Measurements from ENCODE around the gene PACS1. TPM values are rescaled to one million over a fixed set of nuclear protein-coding genes. Genes with fewer than 3 reads are reported as not detected.

Gene PACS1
- total RNA-seq, 3 donors from 2014 or later (not counting 1 experiment from before 2014, with no cell fraction given): 176 to 204 (median 186) TPM

DNA sequence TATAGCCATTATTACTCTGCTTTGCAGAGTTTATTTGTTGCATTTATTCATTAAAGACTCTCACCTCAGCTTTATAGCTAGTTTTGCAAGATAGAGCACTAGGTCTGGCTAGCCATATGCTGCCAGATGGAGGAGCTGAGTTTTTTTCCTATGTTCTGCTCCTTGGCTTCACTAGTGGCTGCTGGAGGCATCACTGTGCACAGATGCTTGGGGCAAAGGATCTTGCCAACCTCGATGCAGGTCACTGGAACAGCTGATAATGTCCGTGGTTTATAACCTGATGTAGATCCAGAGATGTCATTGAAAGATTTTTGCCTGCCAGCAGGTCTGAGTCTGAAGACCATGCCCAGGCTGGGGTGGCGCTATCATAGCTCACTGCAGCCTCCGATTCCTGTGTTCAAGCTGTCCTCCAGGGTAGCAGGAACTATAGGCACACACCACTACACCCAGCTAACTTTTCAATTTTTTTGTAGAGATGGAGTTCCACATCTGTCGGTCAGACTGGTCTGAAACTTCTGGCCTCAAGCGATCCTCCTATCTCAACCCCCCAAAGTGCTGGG is 63.2 kb downstream of the PACS1 start:
- H3K27me3 ChIP-seq (ENCODE audit: control insufficient read depth, insufficient read depth, low read length): no peaks in the 10 kb centered on the region
- no peaks in the 10 kb centered on the region for H3K36me3 ChIP-seq (ENCODE audit: control insufficient read depth, insufficient read depth, low read length)
- Mint-ChIP-seq H3K4me3 (no peak overlapping the region), H3K4me1 (peaks cover 13 to 23% of the 10 kb centered on the region in 2 donors), H3K36me3 (no peaks in the 10 kb centered on the region), H3K27ac (peak overlapping the region; percentile 26 to 78), H3K9me3 (no peaks in the 10 kb centered on the region), H3K27me3 (ENCODE audit: low read depth in 2 of 2) (no peaks in the 10 kb centered on the region)
- TF ChIP-seq, protein P1, sequence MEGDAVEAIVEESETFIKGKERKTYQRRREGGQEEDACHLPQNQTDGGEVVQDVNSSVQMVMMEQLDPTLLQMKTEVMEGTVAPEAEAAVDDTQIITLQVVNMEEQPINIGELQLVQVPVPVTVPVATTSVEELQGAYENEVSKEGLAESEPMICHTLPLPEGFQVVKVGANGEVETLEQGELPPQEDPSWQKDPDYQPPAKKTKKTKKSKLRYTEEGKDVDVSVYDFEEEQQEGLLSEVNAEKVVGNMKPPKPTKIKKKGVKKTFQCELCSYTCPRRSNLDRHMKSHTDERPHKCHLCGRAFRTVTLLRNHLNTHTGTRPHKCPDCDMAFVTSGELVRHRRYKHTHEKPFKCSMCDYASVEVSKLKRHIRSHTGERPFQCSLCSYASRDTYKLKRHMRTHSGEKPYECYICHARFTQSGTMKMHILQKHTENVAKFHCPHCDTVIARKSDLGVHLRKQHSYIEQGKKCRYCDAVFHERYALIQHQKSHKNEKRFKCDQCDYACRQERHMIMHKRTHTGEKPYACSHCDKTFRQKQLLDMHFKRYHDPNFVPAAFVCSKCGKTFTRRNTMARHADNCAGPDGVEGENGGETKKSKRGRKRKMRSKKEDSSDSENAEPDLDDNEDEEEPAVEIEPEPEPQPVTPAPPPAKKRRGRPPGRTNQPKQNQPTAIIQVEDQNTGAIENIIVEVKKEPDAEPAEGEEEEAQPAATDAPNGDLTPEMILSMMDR (IDR thresholded peaks at IDR 0.05): no peak
- H3K4me1 ChIP-seq (ENCODE audit: control insufficient read depth, insufficient read depth, low read length): no peaks in the 10 kb centered on the region
- DNase-seq (no peak), ATAC-seq (no peak)
- intact Hi-C loops (cut with micrococcal nuclease): no loop called here
- H3K27ac ChIP-seq (ENCODE audit: low read length): no peak overlapping the region
- H3K9me3 ChIP-seq (ENCODE audit: control insufficient read depth, insufficient read depth, low read length): no peaks in the 10 kb centered on the region
- no peak overlapping the region for H3K4me3 ChIP-seq (ENCODE audit: low read length)
- WGBS (ENCODE audit: insufficient coverage): 82% methylated on average over 6 of the region's 6 CpGs

DNA sequence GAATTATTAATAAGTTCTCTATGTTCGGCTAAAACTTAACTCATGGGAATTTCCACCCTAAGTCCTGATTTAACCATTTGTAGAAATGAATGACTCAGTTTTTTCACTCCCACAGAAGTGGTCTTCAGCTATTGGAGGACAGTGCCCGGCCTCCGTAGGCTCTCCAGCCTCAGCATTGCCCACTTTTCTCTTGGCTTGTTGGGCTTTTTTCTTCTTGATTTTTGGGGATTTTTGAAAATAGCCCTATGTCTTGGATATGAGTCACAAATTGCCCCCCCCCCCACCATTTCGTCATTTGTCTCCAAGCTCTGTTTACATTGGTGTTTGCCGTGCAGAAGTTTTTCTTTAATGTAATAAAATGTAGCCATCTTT is 66.7 kb downstream of the PACS1 start:
- ATAC-seq (no peak), DNase-seq (no peak)
- no peak overlapping the region for H3K4me3 ChIP-seq (ENCODE audit: low read length)
- Mint-ChIP-seq H3K4me1 (peaks cover 15 to 26% of the 10 kb centered on the region in 2 donors), H3K9me3 (no peaks in the 10 kb centered on the region), H3K4me3 (no peak overlapping the region), H3K27ac (peak overlapping the region; percentile 3 to 78), H3K36me3 (no peaks in the 10 kb centered on the region), H3K27me3 (ENCODE audit: low read depth in 2 of 2) (no peaks in the 10 kb centered on the region)
- 76% methylated on average over 3 of the region's 5 CpGs for WGBS (ENCODE audit: insufficient coverage)
- no peaks in the 10 kb centered on the region for H3K4me1 ChIP-seq (ENCODE audit: control insufficient read depth, insufficient read depth, low read length)
- TF ChIP-seq, protein P1 (IDR thresholded peaks at IDR 0.05): no peak
- H3K36me3 ChIP-seq (ENCODE audit: control insufficient read depth, insufficient read depth, low read length): no peaks in the 10 kb centered on the region
- intact Hi-C loops (cut with micrococcal nuclease): no loop called here
- H3K27me3 ChIP-seq (ENCODE audit: control insufficient read depth, insufficient read depth, low read length): no peaks in the 10 kb centered on the region
- no peak overlapping the region for H3K27ac ChIP-seq (ENCODE audit: low read length)
- H3K9me3 ChIP-seq (ENCODE audit: control insufficient read depth, insufficient read depth, low read length): no peaks in the 10 kb centered on the region

DNA sequence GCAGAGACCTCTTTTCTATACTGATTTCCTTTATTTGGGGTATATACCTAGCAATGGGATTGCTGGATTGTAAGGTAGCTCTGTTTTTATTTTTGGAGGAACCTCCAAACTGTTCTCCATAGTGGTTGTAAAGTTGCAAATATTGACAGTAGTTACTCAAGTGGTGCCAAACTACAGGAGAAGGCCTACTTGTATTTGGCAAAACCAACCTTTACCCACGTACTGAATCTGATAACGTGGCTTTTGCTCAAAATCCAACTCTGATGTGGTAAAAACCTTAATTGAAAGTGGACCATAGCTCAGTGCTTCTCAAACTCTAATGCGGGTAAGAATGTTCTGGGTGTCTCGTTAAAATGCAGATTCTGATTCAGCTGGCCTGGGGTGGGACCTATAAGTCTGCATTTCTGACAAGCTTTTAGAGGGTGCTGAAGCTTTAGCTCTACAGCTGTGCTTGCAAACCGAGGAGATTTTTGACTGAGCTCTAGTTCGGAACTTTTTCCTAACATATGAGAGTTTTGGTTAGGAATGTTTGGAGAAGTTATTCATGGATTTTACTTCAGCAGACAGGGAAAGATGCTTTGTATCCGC is 69.8 kb downstream of the PACS1 start:
- no peaks in the 10 kb centered on the region for H3K9me3 Mint-ChIP-seq
- no peaks in the 10 kb centered on the region for H3K27me3 ChIP-seq (ENCODE audit: control insufficient read depth, insufficient read depth, low read length)
- H3K36me3 ChIP-seq (ENCODE audit: control insufficient read depth, insufficient read depth, low read length): no peaks in the 10 kb centered on the region
- no peak overlapping the region for H3K4me3 Mint-ChIP-seq
- no peaks in the 10 kb centered on the region for H3K9me3 ChIP-seq (ENCODE audit: control insufficient read depth, insufficient read depth, low read length)
- no peaks in the 10 kb centered on the region for H3K4me1 ChIP-seq (ENCODE audit: control insufficient read depth, insufficient read depth, low read length)
- H3K36me3 Mint-ChIP-seq: no peaks in the 10 kb centered on the region
- TF ChIP-seq, protein P1 (IDR thresholded peaks at IDR 0.05): no peak
- H3K27ac Mint-ChIP-seq: peak overlapping the region; percentile 45 to 72
- H3K4me1 Mint-ChIP-seq: peaks cover 13 to 22% of the 10 kb centered on the region in 2 donors
- H3K27ac ChIP-seq (ENCODE audit: low read length): no peak overlapping the region
- intact Hi-C loops (cut with micrococcal nuclease): no loop called here
- ATAC-seq: no peak
- H3K4me3 ChIP-seq (ENCODE audit: low read length): no peak overlapping the region
- WGBS (ENCODE audit: insufficient coverage): 82% methylated on average over 7 of the region's 7 CpGs
- DNase-seq: no peak
- H3K27me3 Mint-ChIP-seq (ENCODE audit: low read depth in 2 of 2): no peaks in the 10 kb centered on the region
